HG02798 (cell line): ENCODE results near the gene TMEFF1.

Source experiments
- ATAC-seq: cut with Tn5 transposase; IDR thresholded peaks from one replicate; pipeline ENCODE4 v1.9.1; 2021; ENCODE audit warnings: mild to moderate bottlenecking; ENCODE audit not compliant: unreplicated experiment, poor library complexity

The TMEFF1 gene

GRCh38 chr9:100445903-100446549, 26.9 kb upstream of the TMEFF1 start:
- no peak for ATAC-seq

DNA sequence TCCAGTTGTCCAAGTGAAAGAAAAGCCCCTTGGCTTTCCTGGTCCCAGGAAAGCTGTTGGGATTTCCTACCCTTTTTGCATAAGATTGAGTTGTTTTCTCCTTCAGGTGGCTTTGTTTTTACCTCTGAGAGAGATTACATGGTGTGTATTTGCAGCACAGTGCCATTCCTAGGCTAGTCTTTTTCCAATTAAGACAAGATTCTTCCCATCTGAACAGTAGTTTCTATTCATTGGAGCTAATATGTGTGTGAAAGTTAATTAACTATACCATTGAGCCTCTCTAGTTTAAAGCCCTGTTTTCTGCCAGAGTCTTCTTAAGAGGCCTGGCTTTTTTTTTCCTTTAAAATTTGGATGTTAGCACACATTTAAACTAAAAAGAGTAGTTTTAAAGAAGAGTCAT, 25.9 kb upstream of the TMEFF1 start:
- ATAC-seq = no peak

DNA sequence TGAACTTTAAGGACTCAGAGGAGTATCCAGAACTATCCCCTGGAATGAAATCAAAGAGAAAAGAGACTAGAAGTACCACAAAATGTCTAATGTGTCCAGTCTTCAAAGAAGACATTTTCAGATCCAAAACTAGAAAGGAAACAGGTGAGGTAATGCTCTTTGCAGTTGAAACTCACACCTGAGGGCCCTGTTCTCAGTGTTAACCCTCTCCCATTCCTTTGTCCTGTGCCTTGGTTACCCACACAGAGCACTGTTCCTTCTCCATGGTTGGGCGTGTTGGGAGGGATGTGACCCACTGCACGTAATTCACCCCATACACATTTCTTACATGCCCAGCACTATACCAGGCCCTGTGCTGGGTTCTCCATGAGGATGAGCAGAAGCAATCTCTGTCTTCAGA, 24.7 kb upstream of the TMEFF1 start:
- peak; percentile 32 for ATAC-seq

DNA sequence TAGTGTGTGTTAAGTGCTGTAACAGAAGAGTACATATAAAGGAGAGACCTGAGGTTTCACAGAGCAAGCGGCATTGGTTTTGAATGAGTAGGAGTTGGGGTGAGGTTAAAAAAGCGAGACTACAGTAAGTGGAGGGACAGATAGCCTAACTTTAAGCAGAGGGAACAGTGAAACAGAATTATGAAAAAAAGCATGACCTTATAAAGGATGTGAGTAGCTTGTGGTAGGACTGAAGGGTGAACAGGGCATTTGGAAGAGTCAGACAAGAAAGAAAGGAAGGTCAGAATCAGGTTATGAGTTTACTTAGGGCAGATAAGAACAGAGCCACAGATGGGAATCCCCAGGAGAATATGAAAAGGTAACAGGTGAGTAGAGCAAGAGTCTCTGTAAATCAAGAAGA, 23.5 kb upstream of the TMEFF1 start:
- peak; percentile 70 for ATAC-seq

DNA sequence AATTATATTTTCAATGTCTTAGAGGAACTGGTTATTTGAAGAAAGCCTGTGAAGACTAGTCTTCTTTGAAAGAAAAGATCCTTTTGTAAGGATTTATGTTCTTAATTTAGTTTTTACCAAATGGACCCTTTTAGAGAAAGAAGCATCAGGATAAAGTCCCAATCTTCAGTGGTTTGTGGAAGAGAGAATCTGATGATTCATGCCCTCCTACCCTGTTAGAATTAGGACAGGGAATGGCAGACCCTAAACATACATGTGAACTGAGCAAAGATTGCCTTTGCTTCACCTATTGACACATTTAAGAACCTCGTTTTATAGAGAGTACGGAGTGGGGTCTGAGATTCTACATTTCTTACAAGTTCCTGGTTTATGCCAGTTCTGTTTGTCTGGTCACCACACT, 20.1 kb upstream of the TMEFF1 start:
- ATAC-seq = no peak

DNA sequence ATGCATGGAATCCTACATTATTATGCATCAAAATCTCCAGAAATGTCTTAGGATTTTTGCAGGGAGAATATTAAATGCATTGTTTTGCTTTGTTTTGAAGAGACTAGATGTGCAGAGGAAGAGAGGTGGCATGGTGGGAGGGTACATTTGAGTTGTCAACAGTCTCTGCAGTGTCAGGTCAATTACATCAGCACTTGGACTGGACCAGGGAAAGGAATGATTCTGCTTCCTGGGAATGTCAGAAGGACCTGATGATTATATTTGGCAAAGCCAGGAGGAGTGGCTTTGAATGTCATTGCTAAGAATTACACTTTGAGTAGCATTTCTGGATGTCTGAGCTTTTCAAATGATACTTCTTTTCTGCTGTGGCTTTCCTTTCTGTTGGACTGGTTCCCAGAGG, 17.5 kb upstream of the TMEFF1 start:
- no peak for ATAC-seq

DNA sequence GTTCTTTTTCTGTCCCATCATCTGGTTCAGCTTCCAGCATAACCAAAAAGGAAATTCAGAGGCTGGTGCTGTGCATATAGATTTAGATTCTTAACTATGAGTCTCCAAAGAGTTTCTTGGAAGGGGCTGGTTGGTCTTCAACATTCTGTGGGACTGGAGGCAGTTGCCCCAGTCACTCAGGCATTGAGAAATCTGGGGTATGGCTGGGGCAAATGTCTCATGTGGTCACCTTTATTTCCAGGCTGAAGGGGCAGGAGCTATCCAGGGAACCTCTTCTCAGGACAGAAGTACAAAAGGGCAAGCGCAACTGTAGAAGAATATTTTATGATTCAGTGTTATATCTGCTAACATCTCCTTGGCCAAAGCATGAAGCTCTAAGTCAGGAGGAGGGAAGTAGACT, 15.4 kb upstream of the TMEFF1 start:
- ATAC-seq = no peak

DNA sequence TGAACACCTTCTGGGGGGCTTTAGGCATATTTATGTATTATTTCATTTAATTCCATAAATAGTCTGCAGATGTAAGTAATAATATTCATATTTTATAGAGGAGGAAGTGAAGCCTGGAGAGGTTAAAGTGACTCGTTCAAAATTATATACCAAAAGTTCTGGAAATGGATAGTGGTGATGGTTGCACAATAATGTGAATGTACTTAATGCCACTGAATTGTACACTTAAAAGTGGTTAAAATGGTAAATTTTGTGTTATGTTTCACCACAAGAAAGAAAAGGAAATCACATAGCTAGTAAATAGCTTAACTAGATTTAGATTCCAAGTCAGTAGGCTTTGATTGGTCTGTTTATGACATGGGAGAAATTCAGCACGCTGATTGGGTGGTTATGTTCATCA, 13.0 kb upstream of the TMEFF1 start:
- ATAC-seq = no peak

- no peak for ATAC-seq
Measured at GRCh38 chr9:100465274-100465673, 7.7 kb upstream of the TMEFF1 start.

DNA sequence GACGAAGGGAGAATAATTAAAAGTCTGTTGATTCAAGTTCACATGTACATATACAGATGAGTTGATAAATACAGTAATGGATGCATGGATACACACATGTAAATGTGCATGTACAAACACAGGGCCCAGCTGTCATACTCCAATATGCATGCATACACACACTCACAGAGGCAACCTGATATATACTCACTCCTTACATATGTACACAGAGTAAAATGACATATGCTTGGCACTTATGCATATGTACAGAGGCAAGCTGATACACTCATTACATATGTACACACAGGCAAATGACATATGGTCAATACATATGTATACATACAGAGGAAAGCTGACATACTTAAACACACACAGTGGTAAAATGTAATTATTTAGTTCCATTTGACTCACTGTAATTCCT, 7.2 kb upstream of the TMEFF1 start:
- no peak for ATAC-seq

- ATAC-seq = no peak
Measured at GRCh38 chr9:100466171-100466828, 6.6 kb upstream of the TMEFF1 start.

- peak; percentile 42 for ATAC-seq
Measured at GRCh38 chr9:100466829-100467221, 6.1 kb upstream of the TMEFF1 start.

- ATAC-seq = no peak
Measured at GRCh38 chr9:100468041-100468440, 4.9 kb upstream of the TMEFF1 start.

DNA sequence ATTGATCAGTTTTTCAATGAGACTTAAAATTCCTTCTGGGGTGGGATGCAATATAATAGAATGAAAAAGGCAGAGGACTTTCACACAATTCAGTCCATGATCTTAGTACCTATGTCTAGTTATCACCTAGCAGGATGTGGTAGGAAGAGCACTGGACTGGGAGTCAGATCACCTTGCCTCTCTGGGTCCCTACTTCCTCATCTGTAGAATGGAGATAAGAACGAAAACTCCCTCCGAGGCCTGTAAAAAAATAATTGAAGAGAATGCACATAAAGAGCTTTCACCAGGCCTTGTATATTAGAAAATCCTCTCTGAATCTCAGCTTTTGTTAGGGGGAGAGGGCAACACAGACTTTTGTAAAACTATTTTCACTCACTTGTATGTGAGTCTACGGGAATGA, 681 bp upstream of the TMEFF1 start:
- ATAC-seq = no peak

DNA sequence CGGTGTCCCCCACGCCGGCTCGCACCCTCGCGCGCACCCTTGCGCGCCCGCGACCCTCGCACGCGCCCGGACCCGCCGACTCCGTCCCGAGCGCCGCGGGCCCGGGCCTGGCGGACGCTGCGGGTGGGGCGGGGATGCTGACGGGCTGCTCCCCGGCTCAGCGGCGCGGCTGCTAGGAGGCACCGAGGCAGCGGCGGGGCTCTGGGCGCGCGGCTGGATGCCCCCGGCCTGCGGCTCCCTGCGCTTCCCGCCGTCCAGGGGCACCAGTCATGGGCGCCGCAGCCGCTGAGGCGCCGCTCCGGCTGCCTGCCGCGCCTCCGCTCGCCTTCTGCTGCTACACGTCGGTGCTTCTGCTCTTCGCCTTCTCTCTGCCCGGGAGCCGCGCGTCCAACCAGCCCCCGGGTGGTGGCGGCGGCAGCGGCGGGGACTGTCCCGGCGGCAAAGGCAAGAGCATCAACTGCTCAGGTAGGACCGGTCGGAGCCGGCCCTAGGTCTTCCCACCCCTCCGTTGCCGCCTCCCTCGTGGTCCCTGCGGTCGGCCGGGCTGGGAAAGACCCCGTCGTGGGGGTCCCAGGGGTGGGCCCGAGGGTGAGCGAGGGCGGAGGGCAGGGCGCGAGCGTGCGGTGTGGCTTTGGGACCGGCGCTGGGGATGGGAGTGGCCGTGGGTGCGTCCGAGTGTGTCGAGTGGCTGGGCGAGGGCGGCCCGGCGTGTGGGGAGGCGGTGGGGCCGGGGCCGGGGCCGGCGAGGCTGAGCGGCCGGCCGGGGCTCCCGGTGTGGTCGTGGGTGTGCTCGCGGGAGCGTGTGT, 530 bp downstream of the TMEFF1 start:
- peak; percentile 71 for ATAC-seq

DNA sequence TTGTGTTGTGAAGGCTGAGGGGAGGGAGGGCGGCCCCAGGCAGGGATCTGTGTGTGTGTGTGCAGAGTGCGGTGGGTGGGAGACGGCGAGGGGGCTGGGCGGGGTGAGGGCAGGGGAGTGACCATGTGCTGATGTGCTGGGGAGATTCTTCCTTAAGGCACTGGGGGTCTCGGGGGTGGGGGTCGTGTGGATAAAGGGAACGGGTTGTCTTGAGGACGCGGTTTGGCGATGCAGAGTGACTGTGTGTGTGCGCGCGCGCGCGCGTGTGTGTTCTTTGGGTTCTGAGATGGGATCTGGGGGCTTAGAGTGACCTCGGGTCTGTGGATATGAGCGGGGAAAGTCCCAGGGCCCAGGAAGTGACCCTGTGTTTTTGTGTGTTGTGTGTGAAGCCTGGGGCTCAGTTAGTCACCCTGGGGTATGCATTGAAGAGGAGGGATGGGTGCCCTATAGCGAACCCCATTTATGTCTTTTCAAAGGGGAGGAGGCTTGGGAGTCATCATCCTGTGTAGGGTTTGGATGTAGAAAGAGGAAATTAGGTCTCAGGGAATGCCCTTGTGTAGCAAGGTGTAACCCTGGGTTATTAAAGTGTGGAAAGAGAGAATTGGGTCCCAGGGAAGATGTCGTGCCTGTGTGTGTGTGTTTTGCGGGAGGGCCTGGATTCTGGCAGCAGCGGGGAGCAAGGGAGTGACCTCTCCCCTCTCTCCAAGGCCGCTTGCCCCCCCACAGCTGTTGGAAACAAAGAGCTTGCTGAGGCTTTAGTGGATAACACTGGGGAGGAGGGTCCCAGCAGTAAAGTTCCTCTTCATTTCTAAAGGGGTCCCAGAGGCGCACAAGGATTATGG, 1.4 kb downstream of the TMEFF1 start:
- ATAC-seq = no peak

DNA sequence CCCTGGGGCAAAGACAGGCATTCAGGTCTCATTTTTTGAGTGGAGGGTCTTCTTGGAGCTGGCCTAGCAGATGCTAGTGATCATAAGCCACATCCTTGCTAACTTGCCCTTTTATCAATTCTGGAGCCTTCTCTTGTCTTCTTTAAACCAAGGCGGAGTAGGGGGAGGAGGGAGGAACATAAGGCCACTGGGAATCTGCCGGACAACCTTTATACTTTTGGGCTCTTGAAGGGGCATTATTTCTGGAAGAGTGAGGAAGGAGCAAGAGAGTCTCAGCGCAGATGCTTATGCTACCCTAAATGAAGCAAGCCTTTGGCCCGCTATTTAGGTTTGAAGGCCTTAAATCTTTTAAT, 2.0 kb downstream of the TMEFF1 start:
- ATAC-seq = no peak

DNA sequence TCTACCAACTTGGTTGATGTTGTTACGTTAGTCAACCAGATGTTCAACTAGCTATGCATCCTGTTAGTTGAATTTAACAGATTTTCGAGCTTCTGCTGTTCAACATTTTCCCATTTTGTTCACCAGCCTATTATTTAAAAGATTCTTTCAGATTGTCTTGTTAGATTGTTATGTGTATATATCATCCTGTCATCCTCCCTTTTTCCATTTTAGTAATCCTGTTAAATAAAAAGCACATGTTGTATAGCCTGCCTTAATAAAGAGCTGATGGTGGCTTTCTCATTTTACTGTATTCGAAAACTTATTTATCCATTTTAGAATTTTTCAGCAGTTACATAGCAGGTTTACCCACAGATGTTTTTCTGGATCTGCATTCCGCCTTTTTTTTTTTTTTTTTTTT, 4.3 kb downstream of the TMEFF1 start:
- no peak for ATAC-seq

DNA sequence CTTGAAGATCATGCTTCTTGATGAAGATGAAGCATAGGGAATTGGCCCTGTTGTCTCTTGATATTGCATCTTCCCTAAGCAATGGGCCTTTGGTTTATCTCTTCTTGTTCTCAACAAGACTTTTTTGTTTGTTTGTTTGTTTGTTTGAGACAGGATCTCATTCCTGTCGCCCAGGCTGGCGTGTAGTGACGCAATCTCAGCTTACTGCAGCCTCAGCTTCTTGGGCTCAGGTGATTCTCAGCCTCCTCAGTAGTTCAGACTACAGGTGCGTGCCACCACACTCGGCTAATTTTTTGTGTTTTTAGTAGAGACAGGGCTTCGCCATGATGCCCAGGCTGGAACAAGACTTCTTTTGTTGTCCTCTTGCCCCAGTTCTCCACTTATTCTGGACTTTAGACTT, 5.2 kb downstream of the TMEFF1 start:
- no peak for ATAC-seq

- ATAC-seq = no peak
Measured at GRCh38 chr9:100479820-100480219, 6.9 kb downstream of the TMEFF1 start.

- no peak for ATAC-seq
Measured at GRCh38 chr9:100485196-100485595, 12.2 kb downstream of the TMEFF1 start.
